AML-193 (cell line): ENCODE measurements around the gene TSACC.
"Not testable (repeated sequence)": the region's sequence is repeated elsewhere in the genome, so short reads cannot be mapped to it uniquely, and the experiment has no call there.

Experiments
- DNase-seq, 2 experiments: peaks; one replicate each; lab custom pipeline; 2025; lab: John Stamatoyannopoulos, UW

TSACC gene

DNA sequence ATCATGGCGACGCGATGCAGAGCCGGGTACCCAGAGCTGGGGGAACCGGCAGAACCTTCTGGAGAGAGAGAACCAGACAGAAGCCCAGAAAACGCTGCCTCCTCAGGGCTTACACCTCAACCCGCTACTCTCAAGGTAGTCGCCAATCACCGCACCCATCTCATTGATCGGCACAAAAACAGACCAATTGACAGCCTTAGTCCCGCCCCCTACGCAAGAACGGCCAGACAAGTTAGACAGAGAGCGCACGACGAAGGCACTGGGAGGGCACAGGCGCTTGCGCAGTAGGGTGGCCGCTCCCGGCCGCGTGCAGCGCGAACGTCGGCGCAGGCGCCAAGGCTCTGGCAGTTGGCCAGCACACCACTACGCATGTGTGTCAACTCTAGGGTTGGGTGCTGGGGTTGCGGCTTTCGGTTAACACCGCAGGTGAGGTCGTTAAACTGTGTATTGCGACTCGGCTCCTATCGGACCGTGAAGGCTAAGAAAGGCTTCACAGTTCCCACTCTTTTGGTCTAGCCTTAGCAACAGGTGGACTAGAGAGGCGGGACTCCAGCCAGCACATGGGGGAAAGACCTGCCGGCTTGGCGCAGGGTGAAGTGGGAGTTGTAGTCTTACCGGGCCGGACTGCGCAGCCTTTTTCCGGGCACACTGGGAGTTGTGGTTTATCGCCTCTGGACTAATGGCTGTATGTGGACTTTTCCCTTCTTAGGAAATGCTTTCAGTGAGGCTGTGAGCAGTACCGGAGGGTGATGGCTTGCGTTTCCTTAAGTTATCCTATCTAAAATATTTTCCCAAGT, at the start of gene TSACC, which contains the start of gene CCT3:
TSS of gene TSACC (plus strand) at position 347 of the 797 bp plus-strand sequence. CDS start 1,232 bp downstream, outside the sequence.
TSS of gene CCT3 (minus strand) at position 113 of the 797 bp plus-strand sequence. CDS start at position 5, 108 bp downstream.
- DNase-seq = peak; percentile 98

DNA sequence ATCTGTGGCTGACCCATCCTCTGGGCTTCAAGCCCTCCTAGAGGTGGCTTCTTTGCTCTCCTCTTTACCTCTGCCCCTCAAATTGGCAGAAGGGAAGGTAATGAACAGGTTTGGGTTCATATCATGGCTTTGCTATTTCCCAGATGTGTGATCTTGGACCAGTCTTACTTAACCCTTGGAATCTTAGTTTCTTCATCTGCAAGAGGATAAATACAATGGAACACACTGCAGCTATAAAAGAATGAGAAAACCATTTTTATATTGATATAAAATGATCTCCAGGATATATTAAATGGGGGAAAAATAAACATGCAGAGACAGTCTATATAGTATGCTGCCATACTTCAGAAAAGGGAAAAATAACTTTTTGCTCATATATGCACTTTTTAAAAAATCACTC, 48.5 kb upstream of the TSACC start:
- DNase-seq = no peak

DNA sequence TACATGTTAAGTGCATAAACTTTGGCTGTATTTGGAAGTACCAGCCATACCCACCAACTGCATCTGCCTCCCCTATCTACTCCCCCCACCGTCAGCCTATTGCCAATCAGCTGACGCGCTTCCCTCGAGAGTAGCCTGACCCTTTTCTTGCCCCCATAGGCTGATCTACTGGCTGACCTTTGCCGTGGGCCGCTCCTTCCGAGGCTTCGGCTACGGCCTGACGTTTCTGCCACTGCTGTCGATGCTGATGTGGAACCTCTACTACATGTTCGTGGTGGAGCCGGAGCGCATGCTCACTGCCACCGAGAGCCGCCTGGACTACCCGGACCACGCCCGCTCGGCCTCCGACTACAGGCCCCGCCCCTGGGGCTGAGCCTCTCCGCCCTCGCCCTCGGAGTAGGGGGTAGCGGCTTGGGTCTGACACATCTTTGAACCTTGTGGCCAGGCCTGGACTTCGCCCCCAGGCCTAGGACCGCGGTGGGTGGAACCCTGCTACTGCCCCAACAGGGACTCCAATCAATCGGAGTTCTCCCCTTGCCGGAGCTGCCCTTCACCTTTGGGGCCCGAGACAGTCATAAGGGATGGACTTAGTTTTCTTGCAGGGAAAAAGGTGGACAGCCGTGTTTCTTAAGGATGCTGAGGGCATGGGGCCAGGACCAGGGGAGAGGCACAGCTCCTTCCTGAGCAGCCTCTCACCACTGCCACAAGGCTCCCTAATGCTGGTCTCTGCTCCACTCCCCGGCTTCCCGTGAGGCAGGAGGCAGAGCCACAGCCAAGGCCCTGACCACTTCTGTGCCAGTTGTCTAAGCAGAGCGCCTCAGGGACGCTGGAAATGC, 46.9 kb upstream of the TSACC start:
- DNase-seq = no peak

DNA sequence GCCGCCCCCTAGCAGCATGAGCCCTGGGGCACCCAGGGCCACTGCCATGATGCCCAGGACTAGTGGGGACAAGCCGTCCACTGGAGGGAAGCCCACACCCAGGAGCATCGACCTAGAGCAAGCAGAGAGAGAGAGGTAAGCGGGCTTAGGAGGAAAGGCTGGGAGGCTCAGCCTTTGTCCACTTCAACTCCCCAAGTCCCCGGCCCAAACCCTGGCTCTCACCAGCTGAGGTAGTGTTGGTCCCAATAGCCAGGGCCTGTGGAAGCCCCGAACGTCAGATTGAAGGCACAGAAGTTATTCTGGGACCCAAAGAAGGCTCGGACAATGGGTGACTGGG, 45.3 kb upstream of the TSACC start:
- DNase-seq = no peak

DNA sequence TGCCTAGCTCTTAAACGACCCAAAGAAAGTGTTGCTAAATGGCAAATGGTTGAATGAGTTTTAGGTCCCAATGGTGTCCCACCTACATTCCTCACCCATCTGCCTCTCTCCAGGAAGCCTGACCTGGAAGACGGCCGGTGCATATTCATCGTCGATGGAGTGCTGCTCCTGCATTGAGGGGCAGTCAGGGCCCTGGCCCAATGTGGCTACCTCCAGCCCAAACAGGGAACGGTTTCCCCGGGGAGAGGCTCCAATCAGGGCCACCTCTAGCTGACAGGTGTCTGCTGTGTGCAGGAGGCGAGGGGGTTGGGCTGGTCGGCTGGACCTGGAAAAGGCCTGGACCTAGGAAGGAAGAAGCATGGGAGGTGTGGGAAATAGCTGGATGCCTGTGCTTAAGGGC, 44.4 kb upstream of the TSACC start:
- DNase-seq = no peak

DNA sequence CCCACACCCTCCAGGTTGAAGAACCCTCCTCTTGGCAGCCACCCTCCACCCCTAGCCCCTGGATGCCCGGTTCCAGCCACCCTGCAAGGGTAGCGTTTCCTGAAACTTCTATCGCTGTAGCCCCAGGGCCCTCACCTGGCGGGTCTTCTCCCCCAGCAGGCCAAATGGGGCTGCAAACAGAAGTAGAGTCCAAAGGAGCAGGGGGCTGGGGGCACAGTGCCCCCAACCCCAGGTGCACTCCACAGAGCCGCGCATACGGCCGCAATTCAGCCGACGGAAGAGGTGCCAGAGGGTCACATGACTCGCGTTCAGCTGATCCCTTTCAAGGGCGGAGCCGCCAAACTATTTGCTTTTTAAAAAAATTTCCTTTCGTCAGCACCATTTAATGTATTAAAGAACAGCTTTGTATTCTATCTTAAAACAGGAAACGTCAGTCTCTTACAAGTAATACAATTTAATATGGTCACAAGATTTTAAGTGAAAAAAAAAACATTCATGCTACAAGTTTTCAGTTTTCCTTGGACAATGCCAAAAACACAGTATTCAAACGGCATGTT, 42.9 kb upstream of the TSACC start, which contains the start of gene GLMP:
TSS of gene GLMP (minus strand) at position 289 of the 557 bp plus-strand sequence. CDS start at position 255, 34 bp downstream.
- no peak for DNase-seq

DNA sequence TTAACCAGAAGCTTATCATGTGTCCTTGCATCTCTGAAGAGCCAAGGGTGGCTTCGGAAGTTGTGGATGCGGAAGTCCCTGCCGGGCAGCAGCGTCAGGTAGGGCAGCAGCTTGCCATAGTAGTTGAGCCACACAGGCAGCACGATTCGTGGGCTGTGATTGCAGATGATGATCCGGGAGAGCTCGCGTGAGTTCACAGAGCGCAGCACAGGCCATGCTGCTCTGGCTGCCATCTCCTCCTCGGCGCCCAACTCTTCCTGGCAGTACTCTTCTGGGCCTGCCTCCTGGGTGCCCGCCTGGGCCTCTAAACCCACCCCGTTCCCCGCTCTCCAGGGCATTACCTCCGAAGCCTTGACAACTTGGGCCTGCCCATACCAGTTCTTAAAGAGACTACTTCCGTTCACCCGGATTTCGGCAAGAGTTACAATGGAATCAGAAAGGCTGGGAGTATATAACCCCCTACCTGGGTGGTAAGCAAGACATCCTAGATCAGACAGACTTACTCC, 39.4 kb upstream of the TSACC start, which contains the start of gene VHLL:
TSS of gene VHLL (minus strand) at position 456 of the 506 bp plus-strand sequence. CDS start at position 338, 118 bp downstream.
- DNase-seq = no peak

DNA sequence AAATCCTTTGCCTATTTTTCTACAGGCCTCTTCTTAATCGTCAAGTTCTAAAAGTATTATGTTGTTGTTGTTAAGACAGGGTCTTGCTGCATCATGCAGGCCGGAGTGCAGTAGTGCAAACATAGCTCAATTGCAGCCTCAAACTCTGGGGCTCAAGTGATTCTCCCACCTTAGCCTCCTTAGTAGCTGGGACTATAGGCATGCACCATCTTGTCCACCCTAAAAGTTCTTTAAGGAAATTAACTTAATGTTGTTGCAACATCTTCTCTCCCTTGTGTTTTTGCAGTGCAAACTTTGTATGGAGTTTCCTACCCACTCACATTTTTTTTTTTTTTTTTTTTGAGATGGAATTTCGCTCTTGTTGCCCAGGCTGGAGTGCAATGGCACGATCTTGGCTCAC, 35.1 kb upstream of the TSACC start:
- no peak for DNase-seq

DNA sequence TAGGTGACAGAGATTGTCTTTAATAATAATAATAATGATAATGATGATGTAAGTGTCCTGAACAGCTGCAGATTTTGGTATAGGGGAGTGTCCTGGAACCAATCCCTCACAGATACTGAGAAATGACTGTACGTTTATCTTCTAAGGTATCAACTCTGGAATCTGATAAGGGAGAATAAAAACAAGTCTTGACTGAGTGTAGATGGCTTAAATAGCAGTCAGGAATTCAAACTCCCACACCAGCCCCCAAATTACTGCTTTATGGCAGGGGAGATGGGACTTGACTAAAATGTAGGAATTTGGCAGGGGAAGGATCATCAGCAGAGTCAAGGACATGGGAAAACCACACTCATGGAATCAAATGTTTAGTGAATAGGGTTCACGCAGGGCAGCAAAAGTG, 33.1 kb upstream of the TSACC start:
- no peak for DNase-seq

DNA sequence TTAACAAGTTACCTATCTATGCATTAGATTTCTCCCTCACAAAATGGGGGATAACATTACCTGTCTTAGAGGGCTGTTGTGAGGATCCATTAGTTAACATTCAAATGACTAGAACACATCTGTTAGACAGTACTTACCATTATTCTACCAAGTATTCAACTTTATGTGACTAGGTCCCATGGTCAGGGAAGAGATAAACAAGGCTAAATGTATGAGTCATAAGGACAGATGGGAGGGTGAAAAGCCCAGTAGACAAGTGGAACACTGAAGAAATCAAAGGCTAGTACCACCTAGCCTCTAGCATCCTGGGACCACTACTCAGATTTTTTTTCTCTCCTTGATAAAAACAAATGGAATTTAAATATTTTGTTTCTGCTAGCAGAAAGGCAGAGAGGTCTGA, 30.2 kb upstream of the TSACC start:
- no peak for DNase-seq

DNA sequence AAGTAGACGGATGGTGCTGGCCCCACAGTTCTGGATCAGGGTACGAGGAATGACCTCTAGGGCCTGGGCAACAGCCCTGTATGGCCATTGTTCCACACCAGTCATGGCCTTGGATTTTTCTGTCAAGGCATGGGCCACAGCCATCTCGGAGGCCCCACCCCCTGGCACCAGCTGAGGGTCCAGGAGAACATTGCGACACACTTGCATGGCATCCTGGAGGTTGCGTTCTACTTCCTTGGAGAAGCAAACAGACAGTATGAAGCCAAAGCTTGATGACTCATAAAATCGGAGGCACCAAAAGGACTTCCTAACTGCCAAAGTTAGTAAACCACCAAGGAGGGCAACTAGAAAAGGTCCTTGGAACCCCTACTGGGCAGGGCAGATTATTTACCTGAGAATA, 27.4 kb upstream of the TSACC start:
- DNase-seq = no peak

DNA sequence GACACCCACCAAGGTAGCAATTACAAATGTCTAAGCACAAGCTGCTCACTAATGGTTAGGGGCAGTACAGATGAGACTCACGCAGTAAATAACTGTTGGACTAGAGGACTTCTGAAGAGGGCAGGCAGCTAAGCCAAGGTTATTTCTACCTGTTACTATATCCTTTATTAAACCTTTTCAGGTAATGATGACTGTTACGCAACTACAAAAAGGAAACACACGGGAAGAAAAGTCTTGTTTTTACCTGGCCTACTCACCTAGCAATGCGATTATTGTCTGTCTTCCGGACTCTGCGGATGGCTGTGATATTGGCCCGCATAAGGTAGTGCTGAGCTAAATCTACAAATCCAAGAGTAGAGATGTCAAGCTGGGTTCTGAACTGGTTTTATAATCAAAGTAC, 21.4 kb upstream of the TSACC start:
- no peak for DNase-seq

DNA sequence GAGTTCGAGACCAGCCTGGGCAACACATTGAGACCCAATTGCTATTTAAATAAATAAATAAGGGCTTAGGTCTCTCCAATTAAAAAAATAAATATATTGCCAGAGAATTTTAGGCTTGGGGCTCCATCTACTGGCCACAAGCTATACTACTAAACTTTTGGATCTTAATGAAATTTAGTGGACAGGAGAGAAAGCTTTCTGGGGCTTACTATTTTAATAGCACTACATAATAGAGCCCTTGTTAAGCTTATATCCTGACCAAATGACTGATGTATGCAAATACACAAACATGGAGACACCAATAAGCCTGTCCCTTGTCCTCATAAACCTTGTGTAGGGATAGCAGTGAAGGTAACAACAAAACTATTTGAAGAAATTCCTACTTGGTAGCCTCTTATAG, 18.7 kb upstream of the TSACC start:
- peak; percentile 32 to 40 for DNase-seq

DNA sequence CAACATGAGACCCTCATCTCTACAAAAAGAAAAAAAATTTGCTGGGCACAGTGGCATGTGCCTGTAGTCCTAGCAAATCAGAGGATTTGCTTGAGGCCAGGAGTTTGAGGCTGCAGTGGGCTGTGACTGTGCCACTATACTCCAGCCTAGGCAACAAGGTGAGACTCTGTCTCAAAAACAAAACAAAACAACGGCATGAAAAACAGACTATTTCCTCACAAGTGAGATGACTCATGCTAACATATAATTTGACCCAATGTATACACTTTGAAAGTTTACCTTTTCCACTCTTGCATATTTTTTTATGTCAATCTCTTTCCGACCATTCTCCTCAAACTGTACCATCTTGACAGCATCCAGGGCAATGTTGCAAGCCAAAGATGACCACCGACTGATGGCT, 17.8 kb upstream of the TSACC start:
- DNase-seq = no peak

DNA sequence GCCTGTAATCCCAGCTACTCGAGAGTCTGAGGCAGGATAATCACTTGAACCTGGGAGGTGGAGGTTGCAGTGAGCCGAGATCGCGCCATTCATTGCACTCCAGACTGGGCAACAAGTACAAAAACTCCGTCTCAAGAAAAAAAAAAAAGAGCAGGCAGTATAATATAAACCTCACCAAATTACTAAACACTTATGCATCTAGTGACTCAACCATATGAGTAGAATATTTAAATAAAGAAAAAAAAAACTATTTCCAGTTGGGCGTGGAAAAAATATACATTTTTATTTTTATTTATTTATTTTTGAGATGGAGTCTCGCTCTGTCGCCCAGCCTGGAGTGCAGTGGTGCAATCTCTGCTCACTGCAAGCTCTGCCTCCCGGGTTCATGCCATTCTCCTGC, 15.1 kb upstream of the TSACC start:
- not testable (repeated sequence) for DNase-seq

DNA sequence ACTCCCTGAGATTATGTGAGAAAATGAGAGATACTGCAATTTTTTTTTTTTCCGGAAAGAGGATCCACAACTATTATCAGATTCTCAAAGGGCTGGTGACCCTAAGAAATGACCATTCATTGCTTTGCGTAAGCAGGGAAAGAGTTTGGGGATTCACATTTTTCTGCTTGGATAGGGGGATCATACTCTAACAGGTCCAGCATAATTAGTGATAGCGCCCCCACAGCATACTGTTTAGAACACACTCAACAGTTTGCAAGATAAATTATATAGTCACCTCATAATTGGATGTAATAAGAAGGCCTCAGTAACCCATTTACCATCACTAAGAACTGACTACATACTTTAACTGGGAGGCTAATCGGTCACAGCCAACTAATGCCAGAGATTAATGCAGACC, 2.1 kb upstream of the TSACC start:
- peak; percentile 17 to 25 for DNase-seq

DNA sequence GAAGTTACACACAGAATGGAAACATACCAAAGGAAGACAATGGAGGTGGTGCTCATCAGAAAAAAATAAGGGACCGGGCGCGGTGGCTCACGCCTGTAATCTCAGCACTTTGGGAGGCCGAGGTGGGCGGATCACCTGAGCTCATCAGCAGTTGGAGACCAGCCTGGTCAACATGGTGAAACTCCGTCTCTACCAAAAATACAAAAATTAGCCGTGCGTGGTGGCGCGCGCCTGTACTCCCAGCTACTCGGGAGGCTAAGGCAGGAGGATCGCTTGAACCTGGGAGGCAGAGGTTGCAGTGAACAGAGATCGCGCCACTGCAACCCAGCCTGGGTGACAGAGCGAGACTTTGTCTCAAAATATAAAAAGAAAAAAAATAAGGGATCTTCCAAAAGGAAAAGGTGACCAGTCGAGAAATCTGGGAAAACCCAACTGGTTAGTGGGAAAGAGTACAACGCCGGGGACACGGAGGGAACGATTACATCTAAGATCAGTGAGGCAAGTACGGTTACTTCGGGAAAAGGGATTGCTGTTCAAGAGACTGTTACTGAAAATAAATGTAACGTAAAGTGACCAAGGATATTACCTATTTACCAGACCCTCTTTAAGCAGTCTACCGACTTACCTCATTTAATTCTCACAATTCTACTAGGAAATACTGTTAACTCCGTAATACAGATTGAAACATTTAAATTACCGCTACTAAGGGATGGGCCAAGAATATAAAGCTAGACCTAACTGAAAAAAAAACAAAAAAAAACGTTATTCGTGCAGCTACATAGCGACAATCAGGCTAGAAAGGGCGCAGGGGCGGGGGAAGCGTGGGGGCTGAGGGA, 1.1 kb upstream of the TSACC start:
- DNase-seq = no peak

DNA sequence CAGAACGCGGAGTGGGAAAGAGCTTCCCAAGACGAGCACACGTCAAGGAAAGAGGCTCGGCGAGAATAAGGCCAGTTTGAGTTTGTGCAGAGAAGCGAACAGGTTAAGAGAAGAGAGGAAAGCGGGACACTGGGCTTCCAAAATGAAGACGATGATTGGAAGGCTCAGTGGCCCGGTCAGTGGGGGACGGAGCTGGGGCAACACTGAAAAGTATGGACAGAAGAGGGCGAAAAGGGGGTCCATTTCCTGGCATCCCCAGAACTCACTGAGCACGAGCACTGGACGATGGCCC, 492 bp upstream of the TSACC start:
- no peak for DNase-seq

DNA sequence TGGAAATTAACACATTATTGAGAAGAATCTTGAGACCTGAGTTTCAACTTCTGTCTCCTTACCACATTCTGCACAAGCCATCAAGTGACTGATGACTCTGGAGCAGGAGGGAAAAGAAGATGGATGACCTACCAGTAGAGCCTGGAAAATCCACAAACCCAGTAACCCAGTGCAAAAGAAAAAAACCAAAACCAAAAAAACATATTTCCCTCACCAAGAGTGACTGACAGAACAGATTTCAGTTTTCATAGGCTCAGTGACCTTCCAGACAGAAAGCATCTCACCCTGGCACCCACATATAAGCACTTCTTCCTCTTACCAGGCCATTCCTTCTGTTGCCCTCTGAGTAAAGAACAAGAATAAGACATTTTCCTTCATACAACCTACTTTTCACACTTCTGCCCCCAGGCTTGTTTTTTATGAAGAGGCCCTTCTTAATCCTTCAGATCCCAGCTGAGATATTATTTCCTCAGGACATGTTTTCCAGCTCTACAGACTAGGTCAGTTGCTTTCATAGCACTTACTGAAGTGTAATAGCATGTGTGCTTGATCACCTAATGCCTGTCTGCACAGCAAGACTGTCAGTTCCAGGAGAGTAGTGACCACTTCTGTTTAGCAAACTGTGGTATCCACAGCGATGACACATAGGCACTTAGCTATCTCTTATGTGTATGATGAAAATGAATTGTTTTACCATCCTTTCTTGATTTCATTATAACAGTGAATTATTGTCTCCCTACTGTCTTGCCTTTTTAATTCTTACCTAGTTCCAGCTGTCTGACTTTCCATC, 4.0 kb downstream of the TSACC start:
- DNase-seq = no peak

DNA sequence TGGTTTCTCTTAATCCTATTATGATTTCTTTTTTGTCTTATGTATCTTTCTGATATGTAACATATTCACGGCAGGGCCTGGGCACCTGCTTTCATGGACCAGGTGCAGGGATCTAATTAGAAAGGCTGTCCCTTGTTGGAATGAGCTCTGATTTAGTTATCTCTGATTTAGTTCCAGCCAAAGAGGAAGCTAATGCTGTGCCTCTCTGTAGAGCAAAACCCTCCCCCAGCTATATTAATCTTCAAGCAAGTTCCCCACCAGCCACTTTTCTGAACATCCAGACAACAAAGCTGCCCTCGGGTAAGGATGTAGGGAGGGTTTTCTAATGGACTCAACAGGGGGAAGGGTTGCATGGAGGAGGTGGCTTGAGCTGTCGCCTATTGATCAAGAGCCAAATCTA, 6.1 kb downstream of the TSACC start:
- DNase-seq = no peak

DNA sequence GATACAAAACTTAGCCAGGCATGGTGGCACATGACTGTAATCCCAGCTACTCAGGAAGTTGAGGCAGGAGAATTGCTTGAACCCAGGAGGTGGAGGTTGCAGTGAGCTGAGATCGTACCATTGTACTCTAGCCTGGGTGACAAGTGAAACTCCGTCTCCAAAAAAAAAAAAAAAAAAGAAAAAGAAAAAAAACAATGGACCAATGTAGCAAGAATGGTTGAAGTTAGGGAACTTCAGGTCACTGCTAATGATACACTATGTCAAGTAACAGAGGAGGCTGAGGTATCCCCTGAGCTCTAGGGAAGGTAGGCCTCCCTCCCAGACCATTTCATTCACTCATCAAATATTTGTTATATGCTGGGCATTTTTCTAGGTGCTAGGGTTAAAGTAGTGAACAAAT, 7.7 kb downstream of the TSACC start:
- DNase-seq = not testable (repeated sequence)
